Activated gamma-delta T cell treated with anti-CD3 and anti-CD28 coated beads, Interleukin-2, amount 50 U/mL, for 16 hours (primary cell): Measurements from ENCODE around the gene ATP6V1G2.
A peak's percentile ranks its signal among the peaks of the same experiment; 100 is the strongest.
"Not testable (repeated sequence)": the region's sequence is repeated elsewhere in the genome, so short reads cannot be mapped to it uniquely, and the experiment has no call there.

ENCODE experiments used
- DNase-seq: peaks from one replicate; pipeline ENCODE4 v3.0.0-alpha.2; 2020; ENCODE audit warnings: low read depth

ATP6V1G2 gene

DNA sequence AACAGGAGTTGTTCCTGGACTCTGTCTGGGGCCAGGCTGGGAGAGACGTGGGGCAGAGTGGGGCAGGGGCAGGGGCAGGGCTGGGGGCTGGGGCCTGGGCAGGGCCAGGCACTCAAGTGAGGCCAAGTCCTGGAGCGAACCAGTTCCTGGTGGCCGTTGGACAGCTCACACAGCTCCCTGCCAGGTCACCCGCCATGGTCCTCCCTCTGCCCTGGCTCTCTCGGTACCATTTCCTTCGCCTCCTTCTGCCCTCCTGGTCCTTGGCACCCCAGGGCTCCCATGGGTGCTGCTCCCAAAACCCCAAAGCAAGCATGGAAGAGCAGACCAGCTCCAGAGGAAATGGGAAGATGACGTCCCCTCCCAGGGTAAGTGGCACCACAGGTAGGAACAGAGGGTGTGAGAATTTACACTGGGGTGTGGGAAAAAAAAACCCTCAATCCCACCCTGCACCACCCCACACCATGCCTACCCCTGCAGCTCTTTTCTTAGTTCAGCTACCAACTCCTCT lies 17.5 kb downstream of the ATP6V1G2 start, which contains the start of gene MCCD1:
Gene MCCD1, plus strand, starts transcription at position 142 of the 508 bp plus-strand sequence. Its CDS starts 53 bp downstream, at position 195.
- DNase-seq: no peak

DNA sequence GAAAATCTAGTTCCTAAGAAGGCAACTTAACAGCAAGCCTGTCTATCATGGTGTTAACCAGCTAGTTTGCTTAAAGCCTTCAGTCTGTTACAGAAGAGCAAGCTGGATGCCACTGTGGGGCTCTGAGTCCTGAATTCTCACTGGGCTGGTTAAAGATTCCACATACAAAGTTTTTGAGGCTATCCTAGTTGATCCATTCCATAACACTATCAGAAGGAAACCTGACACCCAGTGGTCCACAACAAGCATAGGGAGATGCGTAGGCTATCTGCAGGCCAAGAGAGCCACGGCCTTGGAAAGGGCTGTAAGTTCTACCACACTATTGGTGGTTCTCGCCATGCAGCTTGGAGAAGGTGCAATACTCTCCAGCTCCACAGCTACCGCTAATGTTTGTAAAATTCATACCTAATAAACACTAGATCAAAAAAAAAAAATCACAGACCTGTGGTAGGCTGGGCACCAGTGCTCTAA lies 18.1 kb downstream of the ATP6V1G2 start:
- no peak for DNase-seq

DNA sequence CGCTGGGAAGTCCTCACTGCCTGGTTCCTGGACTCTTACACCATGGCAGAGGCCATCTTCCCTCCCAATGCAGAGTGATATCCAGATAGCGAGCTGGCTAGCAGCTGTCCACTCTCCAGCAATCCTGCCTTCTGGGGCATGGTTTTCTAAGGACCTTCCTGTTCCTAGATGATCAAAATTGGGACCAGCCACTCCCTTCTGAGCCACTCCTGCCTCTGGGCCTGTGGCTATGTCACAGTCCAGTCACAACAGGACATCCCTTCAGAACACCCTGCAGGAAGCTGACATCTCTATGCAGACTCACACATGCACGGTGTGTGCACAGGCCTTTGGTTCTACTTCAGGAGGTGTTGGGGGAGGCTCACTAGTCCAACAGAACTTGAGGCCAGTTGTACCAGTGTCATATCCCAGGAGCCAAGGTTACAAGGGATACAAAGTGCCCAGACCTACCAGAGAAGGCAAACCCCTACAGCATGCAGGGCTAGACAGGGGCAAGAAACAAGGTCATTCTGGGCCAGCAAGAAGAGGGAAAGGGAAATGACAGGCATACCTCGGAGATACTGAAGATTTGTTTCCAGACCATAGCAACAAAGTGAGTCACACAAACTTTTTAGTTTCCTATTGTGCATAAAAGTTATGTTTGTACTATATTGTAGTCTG lies 20.3 kb downstream of the ATP6V1G2 start:
- no peak for DNase-seq

DNA sequence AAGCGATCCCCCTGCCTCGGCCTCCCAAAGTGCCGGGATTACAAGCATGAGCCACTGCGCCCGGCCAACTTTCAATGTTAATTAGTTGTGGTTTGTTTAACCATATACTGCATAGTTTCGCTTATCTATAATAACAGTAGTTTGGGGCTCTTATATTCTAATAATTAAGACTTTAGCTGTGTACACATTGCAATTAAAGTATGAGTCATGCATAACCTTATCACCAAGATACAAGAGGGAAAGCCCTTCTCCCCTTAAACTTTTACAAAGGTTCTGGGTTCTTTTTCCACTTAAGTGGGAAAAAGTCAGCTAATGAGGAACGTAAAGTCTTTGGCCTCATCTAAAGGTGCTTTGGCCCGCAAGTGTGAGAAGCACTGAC lies 20.9 kb downstream of the ATP6V1G2 start:
- DNase-seq: no peak

DNA sequence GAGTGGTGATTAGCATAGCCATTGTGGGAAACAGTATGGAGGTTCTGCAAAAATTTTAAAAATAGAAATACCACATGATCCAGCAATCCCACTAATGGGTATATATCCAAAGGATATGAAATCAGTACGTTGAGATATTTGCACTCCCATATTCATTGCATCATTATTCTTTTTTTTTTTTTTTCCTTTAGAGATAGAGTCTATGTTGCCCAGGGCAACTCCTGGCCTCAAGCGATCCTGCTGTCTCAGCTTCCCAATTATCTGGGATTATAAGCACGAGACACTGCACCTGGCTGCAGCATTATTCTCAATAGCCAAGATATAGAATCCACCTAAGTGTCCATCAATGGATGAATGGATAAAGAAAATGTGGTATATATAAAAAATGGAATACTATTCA lies 24.6 kb downstream of the ATP6V1G2 start:
- no peak for DNase-seq

DNA sequence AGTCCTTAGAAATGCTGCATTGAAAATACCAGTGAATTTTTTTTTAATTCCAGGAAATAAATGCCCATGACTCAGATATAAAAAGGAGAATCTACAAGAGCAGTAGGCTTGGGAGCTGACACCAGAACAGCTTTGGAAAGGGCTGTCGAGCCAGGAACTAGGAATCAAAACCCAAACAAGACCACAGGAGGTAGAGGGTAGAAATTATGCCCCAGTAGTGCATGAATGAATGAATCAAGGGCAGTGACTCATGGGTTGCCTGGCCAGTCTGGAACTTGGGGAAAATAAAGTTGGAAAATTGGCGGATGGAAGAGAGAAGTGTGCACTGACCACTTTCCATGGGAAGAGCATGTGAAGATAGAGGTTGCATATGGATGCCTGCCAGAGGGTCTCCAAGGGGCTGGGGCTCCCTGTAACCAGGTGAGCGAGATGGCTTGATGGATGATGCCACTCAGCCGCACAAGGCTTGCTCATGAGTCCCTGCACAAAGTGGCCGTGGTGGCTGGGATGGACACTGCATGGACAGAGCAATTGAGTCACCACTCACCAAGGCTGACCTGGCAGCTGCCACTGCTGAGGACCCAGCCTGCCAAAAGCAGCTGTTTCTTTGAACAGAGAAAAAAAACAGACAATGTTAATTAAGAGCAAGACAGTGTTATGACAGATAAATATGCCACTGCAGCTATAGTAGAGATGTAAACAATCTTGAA lies 32.8 kb downstream of the ATP6V1G2 start:
- no peak for DNase-seq

DNA sequence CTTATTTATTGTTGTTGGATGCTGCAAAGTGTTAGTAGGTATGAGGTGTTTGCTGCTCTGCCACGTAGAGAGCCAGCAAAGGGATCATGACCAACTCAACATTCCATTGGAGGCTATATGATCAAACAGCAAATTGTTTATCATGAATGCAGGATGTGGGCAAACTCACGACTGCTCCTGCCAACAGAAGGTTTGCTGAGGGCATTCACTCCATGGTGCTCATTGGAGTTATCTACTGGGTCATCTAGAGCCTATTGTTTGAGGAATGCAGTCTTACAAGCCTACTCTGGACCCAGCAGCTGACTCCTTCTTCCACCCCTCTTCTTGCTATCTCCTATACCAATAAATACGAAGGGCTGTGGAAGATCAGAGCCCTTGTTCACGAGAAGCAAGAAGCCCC lies 36.4 kb downstream of the ATP6V1G2 start:
- DNase-seq: no peak

DNA sequence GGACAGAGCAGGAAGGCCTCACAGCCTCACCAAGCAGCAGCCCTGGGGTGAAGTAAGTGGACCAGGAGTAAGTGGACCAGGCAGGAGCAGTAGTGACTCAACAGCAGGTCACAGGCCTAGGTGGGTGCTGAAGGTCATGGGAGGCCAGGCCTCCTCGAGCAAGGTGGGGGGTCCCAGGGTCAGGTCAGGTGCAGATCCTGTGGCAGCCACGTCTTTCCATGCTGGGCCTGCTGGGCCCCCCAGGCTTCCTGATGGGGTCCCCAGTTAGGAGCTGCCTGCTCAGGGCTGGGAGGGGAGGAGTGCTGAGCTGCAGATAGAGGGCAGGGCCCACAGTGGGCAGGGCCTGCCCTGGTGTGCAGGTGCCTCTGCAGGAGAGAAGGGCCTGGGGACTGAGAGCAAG lies 37.4 kb downstream of the ATP6V1G2 start:
- DNase-seq: not testable (repeated sequence)

DNA sequence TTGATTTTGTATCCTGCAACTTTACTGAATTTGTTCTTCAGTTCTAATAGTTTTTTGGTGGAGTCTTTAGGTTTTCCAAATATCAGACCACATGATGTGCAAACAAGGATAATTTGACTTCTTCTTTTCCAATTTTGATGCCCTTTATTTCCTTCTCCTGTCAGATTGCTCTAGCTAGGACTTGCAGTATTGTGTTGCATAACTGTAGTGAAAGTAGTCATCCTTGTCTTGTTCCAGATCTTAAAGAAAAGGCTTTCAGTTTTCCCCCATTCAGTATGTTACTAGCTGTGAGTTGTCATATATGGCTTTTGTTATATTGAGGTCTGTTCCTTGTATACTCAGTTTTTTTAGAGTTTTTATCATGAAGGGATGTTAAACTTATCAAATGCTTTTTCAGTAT lies 43.8 kb downstream of the ATP6V1G2 start:
- no peak for DNase-seq

DNA sequence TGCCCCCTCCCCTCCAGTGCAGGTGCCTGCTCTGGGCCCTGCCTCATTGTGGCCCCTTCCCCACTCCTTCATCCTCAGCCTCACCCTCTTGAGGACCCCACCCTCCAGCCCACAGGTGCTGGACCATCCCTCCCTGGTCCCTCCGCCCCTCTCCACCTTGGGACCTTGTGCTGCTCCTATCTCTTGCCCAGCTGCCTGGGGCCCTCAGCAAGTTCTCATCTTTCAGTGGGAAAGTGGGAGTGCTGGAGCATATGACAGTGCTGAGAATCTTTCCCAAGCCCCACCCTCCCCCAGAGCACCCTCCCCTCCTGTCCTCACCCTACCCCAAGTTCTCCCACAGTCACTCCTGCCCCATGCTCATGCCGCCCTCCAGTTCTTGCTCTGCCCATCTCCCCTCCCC lies 46.8 kb downstream of the ATP6V1G2 start:
- DNase-seq: not testable (repeated sequence)

DNA sequence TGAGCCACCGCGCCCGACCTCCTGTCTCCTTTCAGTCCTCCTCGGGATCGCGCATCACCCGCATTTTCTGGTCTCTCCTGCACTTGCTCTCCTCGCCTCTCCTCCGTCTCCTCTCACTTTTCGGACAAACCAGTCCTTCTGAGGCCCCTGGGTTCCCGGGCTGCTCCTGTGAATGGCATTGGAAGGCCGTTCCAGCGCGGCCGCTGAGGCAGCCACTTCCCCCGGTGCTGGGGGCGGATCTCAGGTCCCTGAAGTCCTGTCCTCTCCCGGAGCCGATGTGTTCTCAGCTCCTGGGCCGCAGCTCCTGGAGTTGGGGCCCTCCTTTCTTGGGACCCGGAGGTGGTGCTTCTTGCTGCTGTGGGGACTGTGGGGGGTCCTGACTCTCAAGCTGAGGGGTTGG lies 47.7 kb downstream of the ATP6V1G2 start:
- no peak for DNase-seq

DNA sequence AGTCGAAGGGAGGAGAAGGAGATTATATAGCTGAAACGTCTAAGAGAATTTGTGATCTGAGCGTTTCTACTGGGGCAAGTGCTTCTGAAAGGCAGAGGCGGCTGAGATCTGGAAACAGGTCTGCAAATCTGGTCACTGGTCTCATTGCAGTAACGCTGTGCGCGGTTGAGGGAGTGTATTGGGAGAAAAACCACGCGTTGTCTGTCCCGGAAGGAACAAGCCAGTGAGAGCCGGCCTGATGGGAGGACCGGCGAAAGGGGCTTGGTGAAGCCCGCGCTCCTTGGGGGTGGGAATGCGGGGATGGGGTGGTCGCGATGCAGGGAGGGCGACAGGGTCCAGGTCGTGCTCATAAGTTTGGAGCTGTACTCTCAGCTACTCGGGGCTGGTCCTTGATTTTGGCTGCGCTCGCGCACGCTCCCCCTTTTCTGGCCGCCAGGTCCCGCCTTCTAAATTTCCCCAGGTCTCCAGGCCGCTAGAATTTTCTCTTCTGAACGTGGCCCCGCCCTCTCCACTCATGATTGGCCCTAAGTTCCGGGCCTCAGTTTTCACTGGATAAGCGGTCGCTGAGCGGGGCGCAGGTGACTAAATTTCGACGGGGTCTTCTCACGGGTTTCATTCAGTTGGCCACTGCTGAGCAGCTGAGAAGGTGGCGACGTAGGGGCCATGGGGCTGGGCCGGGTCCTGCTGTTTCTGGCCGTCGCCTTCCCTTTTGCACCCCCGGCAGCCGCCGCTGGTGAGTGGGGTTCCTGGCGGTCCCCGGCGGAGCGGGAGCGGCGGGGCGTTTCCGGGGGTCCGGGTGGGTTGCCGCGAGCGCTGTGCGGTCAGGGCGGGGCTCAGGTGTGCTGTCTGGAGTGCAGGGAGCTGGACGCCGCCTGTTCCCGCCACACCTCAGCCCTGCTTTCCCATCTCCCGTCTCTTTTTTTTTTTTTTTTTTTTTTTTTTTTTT lies 48.6 kb downstream of the ATP6V1G2 start, which contains the start of gene MICB:
Gene MICB, plus strand, starts transcription at position 615 of the 946 bp plus-strand sequence. Its CDS starts 49 bp downstream, at position 664.
- peak; percentile 80 for DNase-seq

DNA sequence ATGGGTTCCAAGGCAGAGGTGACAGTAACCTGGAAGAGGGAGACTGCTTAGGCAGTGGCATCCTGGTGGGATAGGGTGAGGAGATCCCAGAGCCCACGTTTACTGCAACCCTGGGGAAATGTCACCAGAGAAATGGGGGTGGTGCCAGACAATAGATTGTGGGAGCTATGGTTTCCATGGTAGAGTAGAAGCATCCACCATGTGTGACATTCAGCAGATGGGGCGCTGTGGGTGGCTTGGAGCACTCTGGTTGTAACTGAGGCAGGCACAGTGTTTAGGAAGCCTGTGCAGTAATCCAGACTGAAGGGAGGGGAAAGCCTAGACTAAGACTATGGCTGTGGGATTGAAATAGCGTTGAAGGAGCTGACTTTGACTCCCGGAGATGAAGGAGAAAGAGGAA lies 49.6 kb downstream of the ATP6V1G2 start:
- not testable (repeated sequence) for DNase-seq

DNA sequence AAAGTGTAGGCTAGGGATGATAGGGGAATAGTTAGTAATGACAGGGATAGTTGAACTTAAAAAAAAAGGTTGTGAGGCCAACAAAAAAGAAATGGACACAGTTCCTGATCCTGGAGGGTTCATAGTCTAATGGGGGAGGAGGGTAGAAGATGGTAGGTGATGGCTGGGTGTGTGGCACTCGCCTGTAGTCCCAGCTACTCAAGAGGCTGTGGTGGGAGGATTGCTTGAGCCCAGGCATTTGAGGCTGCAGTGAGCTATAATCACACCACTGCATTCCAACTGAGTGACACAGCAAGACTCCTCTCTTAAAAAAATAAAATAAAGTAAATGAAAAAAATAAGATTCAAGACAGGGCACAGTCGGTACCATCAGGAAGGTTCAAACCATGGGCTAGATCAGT lies 50.8 kb downstream of the ATP6V1G2 start:
- no peak for DNase-seq
